Testis (tissue), 3 donors: Measurements from ENCODE around the gene NKX6-2. TPM values are rescaled to one million over a fixed set of nuclear protein-coding genes. Genes with fewer than 3 reads are reported as not detected.
"Not testable (repeated sequence)": the region's sequence is repeated elsewhere in the genome, so short reads cannot be mapped to it uniquely, and the experiment has no call there.

Experiments used
- DNase-seq: peaks from one replicate; pipeline ENCODE4 v3.0.0-alpha.2; 2019
- H3K27ac ChIP-seq, 2 donors: fragments of 200-600 bp; sonication (generic); one replicate each; pipeline ENCODE4 v1.5.1; 2019
- H3K27me3 ChIP-seq: fragments of 200-600 bp; sonication (generic); one replicate; pipeline ENCODE4 v1.5.1; 2019
- H3K36me3 ChIP-seq: fragments of 200-600 bp; sonication (generic); one replicate; pipeline ENCODE4 v1.5.1; 2017; ENCODE audit warnings: low read depth; ENCODE audit errors: missing control alignments
- H3K4me1 ChIP-seq: fragments of 200-600 bp; sonication (generic); one replicate; pipeline ENCODE4 v1.5.1; 2019
- H3K4me3 ChIP-seq, 2 donors: fragments of 200-600 bp; sonication (generic); one replicate each; pipeline ENCODE4 v1.5.1; 2017 to 2019
- H3K9me3 ChIP-seq: fragments of 200-600 bp; sonication (generic); one replicate; pipeline ENCODE4 v1.5.1; 2017
- POLR2A ChIP-seq: fragments of 450-650 bp; IDR thresholded peaks from one replicate; pipeline ENCODE4 v1.6.1; 2017; ENCODE audit warnings: antibody characterized with exemption, mild to moderate bottlenecking, moderate library complexity
- WGBS, 2 donors: methylation state at CpG; one replicate each; pipeline ENCODE4 v1.1.5; 2018; 5-methylcytosine and 5-hydroxymethylcytosine counted together
- intact Hi-C: fragments of 100-400 bp; cut with DNase I; formaldehyde crosslinking; loops from one replicate; pipeline ENCODE4 v1.15.1; 2023; ENCODE audit warnings: low total_unique reads
- polyA plus RNA-seq: library from polyadenylated mRNA; stranded (reverse); fragments of 350-450 nt; fragmentation: Illumina TruSeq; extraction: RNeasy Lipid Tissue Mini Kit (QIAGEN cat#74804); gene quantifications from one replicate; pipeline ENCODE4 v1.2.3, GENCODE V29; 2014; ENCODE audit warnings: low read depth, low replicate concordance; ENCODE audit not compliant: insufficient read depth
- total RNA-seq, 2 donors: library from RNA; depleted of rRNA; stranded (reverse); fragments of >200 nt; gene quantifications; one replicate each; pipeline ENCODE4 v1.2.3, GENCODE V29; 2016
- TF ChIP-seq, protein P1 (sequence below), 3 experiments: fragments of 450-650 bp in 2 of 3; fragments of 200-600 bp in 1 of 3; sonication (generic) in 1 of 3; IDR thresholded peaks; one replicate each; pipeline ENCODE4 v1.5.1; 2016 to 2019; ENCODE audit warnings: antibody characterized with exemption in 3 of 3, mild to moderate bottlenecking in 2 of 3, moderate library complexity in 1 of 3

Gene NKX6-2
- total and polyA plus RNA-seq, 3 donors from 2014 or later, result 2.0 to 20.1 (median 8.9) TPM

- Histone ChIP-seq H3K9me3 (no peaks in the 10 kb centered on the region), H3K27me3 (no peaks in the 10 kb centered on the region), H3K4me1 (no peaks in the 10 kb centered on the region), H3K4me3 (no peak overlapping the region), H3K27ac (no peak overlapping the region), H3K36me3 (no peaks in the 10 kb centered on the region)
- TF ChIP-seq, protein P1, sequence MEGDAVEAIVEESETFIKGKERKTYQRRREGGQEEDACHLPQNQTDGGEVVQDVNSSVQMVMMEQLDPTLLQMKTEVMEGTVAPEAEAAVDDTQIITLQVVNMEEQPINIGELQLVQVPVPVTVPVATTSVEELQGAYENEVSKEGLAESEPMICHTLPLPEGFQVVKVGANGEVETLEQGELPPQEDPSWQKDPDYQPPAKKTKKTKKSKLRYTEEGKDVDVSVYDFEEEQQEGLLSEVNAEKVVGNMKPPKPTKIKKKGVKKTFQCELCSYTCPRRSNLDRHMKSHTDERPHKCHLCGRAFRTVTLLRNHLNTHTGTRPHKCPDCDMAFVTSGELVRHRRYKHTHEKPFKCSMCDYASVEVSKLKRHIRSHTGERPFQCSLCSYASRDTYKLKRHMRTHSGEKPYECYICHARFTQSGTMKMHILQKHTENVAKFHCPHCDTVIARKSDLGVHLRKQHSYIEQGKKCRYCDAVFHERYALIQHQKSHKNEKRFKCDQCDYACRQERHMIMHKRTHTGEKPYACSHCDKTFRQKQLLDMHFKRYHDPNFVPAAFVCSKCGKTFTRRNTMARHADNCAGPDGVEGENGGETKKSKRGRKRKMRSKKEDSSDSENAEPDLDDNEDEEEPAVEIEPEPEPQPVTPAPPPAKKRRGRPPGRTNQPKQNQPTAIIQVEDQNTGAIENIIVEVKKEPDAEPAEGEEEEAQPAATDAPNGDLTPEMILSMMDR (IDR thresholded peaks at IDR 0.05), result no peak
- TF ChIP-seq POLR2A, result no peak
- WGBS, 2 donors, result 90 to 92% methylated on average over 35 to 36 of the region's 36 CpGs
- no peak for DNase-seq
- intact Hi-C loops, result no loop called here
Observed at GRCh38 chr10:132826524-132827422, 40.8 kb upstream of the NKX6-2 start.

GRCh38 chr10:132825783-132826523 lies 40.0 kb upstream of the NKX6-2 start:
- DNase-seq, H3K27ac ChIP-seq, H3K4me3 ChIP-seq, H3K27me3 ChIP-seq, intact Hi-C loops, H3K36me3 ChIP-seq, H3K9me3 ChIP-seq, H3K4me1 ChIP-seq: not testable (repeated sequence)
- WGBS, 2 donors, result 83 to 97% methylated on average over 16 to 34 of the region's 34 CpGs

DNA sequence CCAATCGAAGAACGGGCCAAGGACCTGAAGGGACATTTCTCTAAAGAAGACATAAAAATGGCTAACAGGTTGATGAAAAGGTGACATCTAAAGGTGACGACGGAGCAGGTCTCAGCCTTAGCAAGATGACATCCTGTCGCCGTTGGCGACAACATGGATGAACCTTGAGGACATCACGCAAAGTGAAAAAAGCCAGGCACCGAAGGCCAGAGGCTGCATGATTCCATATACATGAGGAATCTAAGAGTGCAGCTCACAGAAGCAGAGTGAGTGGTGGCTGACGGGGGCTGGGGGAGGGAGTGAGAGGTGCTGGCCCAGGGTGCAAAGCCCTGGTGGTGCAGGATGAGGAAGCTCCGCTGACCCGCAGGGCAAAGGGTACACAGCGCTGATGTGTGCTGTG lies 34.1 kb upstream of the NKX6-2 start:
- Histone ChIP-seq H3K27me3 (no peaks in the 10 kb centered on the region), H3K4me3 (no peak overlapping the region), H3K9me3 (no peaks in the 10 kb centered on the region), H3K27ac (no peak overlapping the region), H3K36me3 (no peaks in the 10 kb centered on the region), H3K4me1 (no peaks in the 10 kb centered on the region)
- intact Hi-C loops, result no loop called here
- DNase-seq, result no peak
- TF ChIP-seq, protein P1 (IDR thresholded peaks at IDR 0.05), result no peak
- no peak for TF ChIP-seq POLR2A
- WGBS, 2 donors, result 91 to 94% methylated on average over 13 of the region's 13 CpGs

DNA sequence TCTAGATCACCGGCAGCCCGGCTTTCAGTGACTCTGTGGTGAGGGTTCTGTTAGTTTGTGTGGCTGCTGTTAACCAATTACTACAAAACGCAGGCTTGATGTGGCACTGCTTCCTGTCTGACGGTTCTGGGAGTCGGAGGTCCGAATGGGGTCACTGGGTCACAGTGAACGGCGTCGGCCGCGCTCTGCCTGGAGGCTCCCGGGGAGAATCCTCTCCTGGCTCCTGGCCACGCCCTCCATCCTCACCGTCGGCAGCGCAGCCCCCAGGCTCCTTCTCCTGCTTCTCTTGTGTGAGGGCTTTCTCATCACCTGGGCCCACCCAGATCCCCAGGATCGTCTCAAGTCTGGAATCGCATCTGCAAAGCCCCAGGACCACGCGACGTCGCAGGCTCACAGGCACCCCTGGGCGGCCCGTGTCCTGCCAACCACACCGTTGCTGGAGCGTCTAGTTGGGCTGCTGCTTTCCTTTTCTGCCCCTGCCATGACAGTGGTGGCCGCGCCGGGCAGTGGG lies 31.8 kb upstream of the NKX6-2 start:
- Histone ChIP-seq H3K4me3 (no peak overlapping the region), H3K27ac (no peak overlapping the region), H3K9me3 (no peaks in the 10 kb centered on the region), H3K36me3 (no peaks in the 10 kb centered on the region), H3K27me3 (no peaks in the 10 kb centered on the region), H3K4me1 (no peaks in the 10 kb centered on the region)
- TF ChIP-seq POLR2A, result no peak
- TF ChIP-seq, protein P1 (IDR thresholded peaks at IDR 0.05), result no peak
- WGBS, 2 donors, result 82 to 85% methylated on average over 22 to 29 of the region's 29 CpGs
- no peak for DNase-seq
- intact Hi-C loops, result no loop called here

DNA sequence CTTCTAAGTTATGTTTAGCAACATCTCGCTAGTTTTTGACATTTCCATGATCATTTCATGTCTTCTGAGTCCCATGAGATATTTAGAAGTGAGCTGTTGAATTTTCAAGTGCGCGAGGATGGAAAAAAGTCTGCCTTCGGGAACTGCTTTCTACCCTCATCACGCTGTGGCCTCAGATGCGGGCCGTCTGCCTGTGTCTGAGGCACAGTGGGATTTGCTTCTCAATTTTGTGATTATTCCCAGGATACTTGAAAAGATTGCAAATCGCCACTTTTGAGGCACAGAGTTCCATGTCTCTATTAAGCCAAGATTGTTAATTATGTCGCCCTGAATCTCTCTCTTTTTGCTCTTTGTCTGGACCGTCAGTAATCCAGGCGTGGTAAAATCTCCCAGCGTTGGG lies 30.8 kb upstream of the NKX6-2 start:
- H3K4me1 ChIP-seq, result no peaks in the 10 kb centered on the region
- H3K4me3 ChIP-seq, result no peak overlapping the region
- DNase-seq, result no peak
- WGBS, 2 donors, result 86 to 90% methylated on average over 12 of the region's 12 CpGs
- TF ChIP-seq POLR2A, result no peak
- TF ChIP-seq, protein P1 (IDR thresholded peaks at IDR 0.05), result no peak
- no peaks in the 10 kb centered on the region for H3K27me3 ChIP-seq
- no peak overlapping the region for H3K27ac ChIP-seq
- intact Hi-C loops, result no loop called here
- H3K9me3 ChIP-seq, result no peaks in the 10 kb centered on the region
- no peaks in the 10 kb centered on the region for H3K36me3 ChIP-seq
